HEK293T (cell line): ENCODE data around the gene ZNF319.

ENCODE experiments used
- BHLHE40 ChIP-seq: fragments of 450-650 bp; IDR thresholded peaks from 2 replicates; pipeline ENCODE4 v1.6.1; 2016; ENCODE audit warnings: mild to moderate bottlenecking, moderate library complexity, borderline replicate concordance
- CTBP1 ChIP-seq: fragments of 450-650 bp; IDR thresholded peaks from 2 replicates; pipeline ENCODE4 v1.6.1; 2016; ENCODE audit warnings: borderline replicate concordance
- ELF4 ChIP-seq: fragments of 450-650 bp; IDR thresholded peaks from 2 replicates; pipeline ENCODE4 v1.6.1; 2017; ENCODE audit warnings: antibody characterized with exemption
- FOXK2 ChIP-seq: fragments of 450-650 bp; IDR thresholded peaks from 2 replicates; pipeline ENCODE4 v1.6.1; 2016; ENCODE audit warnings: mild to moderate bottlenecking
- FOXM1 ChIP-seq: fragments of 450-650 bp; IDR thresholded peaks from 2 replicates; pipeline ENCODE4 v1.6.1; 2017; ENCODE audit warnings: mild to moderate bottlenecking, borderline replicate concordance
- L3MBTL2 ChIP-seq: fragments of 450-650 bp; conservative IDR thresholded peaks from 2 replicates; pipeline ENCODE4 v1.6.1; 2016; ENCODE audit warnings: mild to moderate bottlenecking
- NFRKB ChIP-seq: fragments of 450-650 bp; IDR thresholded peaks from 2 replicates; pipeline ENCODE4 v1.6.1; 2016; ENCODE audit warnings: mild to moderate bottlenecking, moderate library complexity
- PKNOX1 ChIP-seq: fragments of 450-650 bp; IDR thresholded peaks from 2 replicates; pipeline ENCODE4 v1.6.1; 2016
- SP1 ChIP-seq: fragments of 450-650 bp; IDR thresholded peaks from 2 replicates; pipeline ENCODE4 v1.6.1; 2017
- SUZ12 ChIP-seq: fragments of 450-650 bp; IDR thresholded peaks from 2 replicates; pipeline ENCODE4 v1.6.1; 2016; ENCODE audit warnings: mild to moderate bottlenecking
- TARDBP ChIP-seq: fragments of 450-650 bp; IDR thresholded peaks from 2 replicates; pipeline ENCODE4 v1.6.1; 2016

- TF ChIP-seq CTBP1 = no peak
- TF ChIP-seq FOXK2 = no peak
- no peak for TF ChIP-seq ELF4
- TF ChIP-seq SUZ12 = no peak
- no peak for TF ChIP-seq FOXM1
- TF ChIP-seq PKNOX1 = no peak
- TF ChIP-seq TARDBP = no peak
- no peak for TF ChIP-seq BHLHE40
- no peak for TF ChIP-seq NFRKB
- no peak for TF ChIP-seq L3MBTL2
- no peak for TF ChIP-seq SP1
Observed at GRCh38 chr16:57961538-57961937, 38.9 kb downstream of the ZNF319 start.
